Upper lobe of right lung (tissue), 1 donor: ENCODE data around the gene CDH13. TPM values are rescaled to one million over a fixed set of nuclear protein-coding genes. Genes with fewer than 3 reads are reported as not detected.
A peak's percentile ranks its signal among the peaks of the same experiment; 100 is the strongest.

ENCODE experiments used
- ATAC-seq: fragments of 200-7000 bp; cut with Tn5 transposase; one replicate; pipeline ENCODE4 v1.9.1; 2020; ENCODE audit warnings: mild to moderate bottlenecking, moderate library complexity
- DNase-seq: peaks from one replicate; pipeline ENCODE4 v3.0.0-alpha.2; 2020
- H3K27ac ChIP-seq: fragments of 200-600 bp; one replicate; pipeline ENCODE4 v1.8.0; 2022
- H3K27me3 ChIP-seq: fragments of 200-600 bp; one replicate; pipeline ENCODE4 v1.8.0; 2022; ENCODE audit warnings: mild to moderate bottlenecking
- H3K36me3 ChIP-seq: fragments of 200-600 bp; one replicate; pipeline ENCODE4 v1.8.0; 2022
- H3K4me1 ChIP-seq: fragments of 200-600 bp; one replicate; pipeline ENCODE4 v1.8.0; 2022
- H3K4me3 ChIP-seq: fragments of 200-600 bp; one replicate; pipeline ENCODE4 v1.8.0; 2022; ENCODE audit warnings: mild to moderate bottlenecking
- H3K9me3 ChIP-seq: fragments of 200-600 bp; one replicate; pipeline ENCODE4 v1.8.0; 2022
- intact Hi-C: fragments of 100-400 bp; cut with DNase I; formaldehyde crosslinking; loops from one replicate; pipeline ENCODE4 v1.11.0; 2022
- total RNA-seq: library from RNA; stranded (reverse); fragmentation: NEBNext Ultra II Directional; extraction: Animal tissue kit (Norgen Biotek cat#: 25700); gene quantifications from one replicate; pipeline ENCODE4 v1.2.1, GENCODE V29; 2021
- TF ChIP-seq, protein P1 (sequence below): fragments of 200-600 bp; IDR thresholded peaks from one replicate; pipeline ENCODE4 v1.8.0; 2022; ENCODE audit warnings: antibody characterized with exemption
- donor health status: DM: no; HTN: yes; CAD: no; lungs with severe emphysema.

Gene CDH13
- total RNA-seq, 1 donor from 2014 or later = 27.2 TPM

DNA sequence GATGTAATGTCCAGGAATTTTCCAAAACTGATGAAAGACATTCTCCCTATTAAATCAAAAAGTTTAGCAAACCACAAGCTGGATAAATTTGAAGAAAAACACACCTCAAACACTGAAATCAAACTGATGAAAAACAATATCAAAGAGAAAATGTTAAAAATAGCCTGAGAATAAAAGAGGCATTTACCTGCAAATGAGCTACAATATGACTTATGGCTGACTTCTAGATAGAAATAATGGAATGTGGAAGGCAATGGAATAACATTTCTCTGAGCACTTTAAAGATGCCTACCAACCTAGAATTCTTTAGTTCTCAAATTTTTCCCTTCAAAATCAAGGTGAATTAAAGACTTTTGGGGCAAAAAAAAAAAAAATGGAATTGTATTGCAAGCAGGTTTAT, 1128.6 kb downstream of the CDH13 start:
- Histone ChIP-seq H3K27me3 (no peaks in the 10 kb centered on the region), H3K9me3 (peaks cover 9% of the 10 kb centered on the region), H3K4me1 (no peaks in the 10 kb centered on the region), H3K36me3 (no peaks in the 10 kb centered on the region), H3K27ac (no peak overlapping the region), H3K4me3 (no peak overlapping the region)
- intact Hi-C loops = no loop called here
- ATAC-seq = no peak
- DNase-seq = no peak
- TF ChIP-seq, protein P1, sequence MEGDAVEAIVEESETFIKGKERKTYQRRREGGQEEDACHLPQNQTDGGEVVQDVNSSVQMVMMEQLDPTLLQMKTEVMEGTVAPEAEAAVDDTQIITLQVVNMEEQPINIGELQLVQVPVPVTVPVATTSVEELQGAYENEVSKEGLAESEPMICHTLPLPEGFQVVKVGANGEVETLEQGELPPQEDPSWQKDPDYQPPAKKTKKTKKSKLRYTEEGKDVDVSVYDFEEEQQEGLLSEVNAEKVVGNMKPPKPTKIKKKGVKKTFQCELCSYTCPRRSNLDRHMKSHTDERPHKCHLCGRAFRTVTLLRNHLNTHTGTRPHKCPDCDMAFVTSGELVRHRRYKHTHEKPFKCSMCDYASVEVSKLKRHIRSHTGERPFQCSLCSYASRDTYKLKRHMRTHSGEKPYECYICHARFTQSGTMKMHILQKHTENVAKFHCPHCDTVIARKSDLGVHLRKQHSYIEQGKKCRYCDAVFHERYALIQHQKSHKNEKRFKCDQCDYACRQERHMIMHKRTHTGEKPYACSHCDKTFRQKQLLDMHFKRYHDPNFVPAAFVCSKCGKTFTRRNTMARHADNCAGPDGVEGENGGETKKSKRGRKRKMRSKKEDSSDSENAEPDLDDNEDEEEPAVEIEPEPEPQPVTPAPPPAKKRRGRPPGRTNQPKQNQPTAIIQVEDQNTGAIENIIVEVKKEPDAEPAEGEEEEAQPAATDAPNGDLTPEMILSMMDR = no peak

DNA sequence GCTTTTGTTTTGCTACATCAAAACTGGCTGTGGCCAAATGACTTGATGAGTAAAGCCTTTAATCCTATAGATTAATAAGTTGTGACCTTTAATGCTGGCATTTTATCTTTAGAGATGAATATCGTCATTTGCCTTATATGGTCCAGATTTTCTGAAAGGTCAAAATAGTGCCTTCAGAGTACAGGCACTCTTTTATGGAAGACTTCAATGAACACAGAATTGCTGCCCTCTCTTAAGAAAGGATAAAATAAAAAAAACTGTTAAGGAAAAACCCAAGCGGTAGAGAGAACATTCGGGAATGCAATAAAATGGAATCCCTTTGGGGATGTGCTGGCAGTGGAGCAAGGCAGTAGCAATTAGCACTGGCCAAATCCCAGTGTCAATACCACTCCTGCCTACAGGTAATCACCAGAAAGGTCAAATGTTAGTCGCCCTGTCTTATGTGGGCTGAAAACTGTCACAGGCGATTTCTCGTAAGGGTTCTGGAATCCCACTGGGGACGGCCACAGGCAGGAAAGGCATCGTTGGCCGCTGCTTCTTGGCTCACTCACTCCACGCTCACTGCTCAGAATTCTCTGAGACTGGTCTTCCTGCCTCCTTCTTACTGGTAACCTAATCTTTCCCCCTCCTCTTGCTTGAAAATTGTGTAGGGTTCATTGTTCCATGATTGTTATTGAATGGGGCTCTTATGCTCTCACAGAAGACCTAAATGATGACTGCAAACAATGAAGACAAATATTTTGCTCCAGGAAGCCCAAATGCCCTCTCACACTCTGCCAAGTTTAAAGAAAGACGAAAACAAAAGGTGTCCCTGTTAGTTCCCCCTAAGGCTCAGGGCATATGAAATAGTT, 1135.6 kb downstream of the CDH13 start:
- Histone ChIP-seq H3K4me1 (no peaks in the 10 kb centered on the region), H3K36me3 (no peaks in the 10 kb centered on the region), H3K9me3 (peaks cover 9% of the 10 kb centered on the region), H3K27ac (no peak overlapping the region), H3K4me3 (no peak overlapping the region), H3K27me3 (no peaks in the 10 kb centered on the region)
- TF ChIP-seq, protein P1 = no peak
- intact Hi-C loops = no loop called here
- DNase-seq (no peak), ATAC-seq (no peak)

DNA sequence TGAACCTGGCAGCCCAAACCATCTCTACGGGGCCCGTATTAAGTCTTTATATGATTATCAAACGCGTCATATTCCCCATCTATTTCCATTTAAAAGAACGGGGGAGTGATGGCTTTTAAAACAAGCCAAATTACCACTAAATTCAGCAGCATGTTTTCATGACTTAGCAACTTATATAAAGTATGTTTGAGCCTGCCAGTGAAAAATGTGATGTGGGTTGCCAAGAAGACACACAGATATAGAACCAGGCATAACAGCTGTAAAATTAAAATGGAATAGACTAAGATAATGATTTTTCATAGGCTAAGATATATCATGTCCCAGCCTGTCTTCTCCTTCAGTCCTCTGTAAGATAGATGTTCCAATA, 1136.2 kb downstream of the CDH13 start:
- Histone ChIP-seq H3K27ac (no peak overlapping the region), H3K9me3 (peaks cover 9% of the 10 kb centered on the region), H3K27me3 (no peaks in the 10 kb centered on the region), H3K4me3 (no peak overlapping the region), H3K36me3 (no peaks in the 10 kb centered on the region), H3K4me1 (no peaks in the 10 kb centered on the region)
- ATAC-seq (no peak), DNase-seq (no peak)
- intact Hi-C loops = no loop called here
- TF ChIP-seq, protein P1 = no peak

DNA sequence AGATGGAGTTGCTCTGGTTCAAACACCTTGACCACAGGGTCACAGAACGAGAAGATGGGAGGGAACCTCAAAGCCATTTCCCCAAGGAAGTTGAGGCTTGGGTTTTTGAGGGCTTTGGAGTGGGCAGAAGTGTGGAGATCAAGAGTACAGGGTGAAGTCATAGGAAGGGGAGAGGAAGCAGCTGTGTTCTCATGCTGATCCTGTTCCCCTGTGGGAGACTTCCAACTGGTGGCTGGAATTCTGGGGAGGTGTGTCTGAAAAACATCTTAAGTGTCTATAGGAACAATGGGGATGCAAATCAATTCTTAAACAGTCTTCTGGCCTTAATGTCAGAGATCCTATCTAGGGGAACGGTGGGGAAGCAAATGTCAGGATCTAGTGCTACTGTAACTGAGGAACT, 1142.2 kb downstream of the CDH13 start:
- TF ChIP-seq, protein P1 = no peak
- H3K4me3 ChIP-seq = no peak overlapping the region
- no peaks in the 10 kb centered on the region for H3K27me3 ChIP-seq
- intact Hi-C loops = no loop called here
- H3K4me1 ChIP-seq = no peaks in the 10 kb centered on the region
- no peaks in the 10 kb centered on the region for H3K36me3 ChIP-seq
- ATAC-seq (no peak), DNase-seq (no peak)
- no peaks in the 10 kb centered on the region for H3K9me3 ChIP-seq
- H3K27ac ChIP-seq = no peak overlapping the region

DNA sequence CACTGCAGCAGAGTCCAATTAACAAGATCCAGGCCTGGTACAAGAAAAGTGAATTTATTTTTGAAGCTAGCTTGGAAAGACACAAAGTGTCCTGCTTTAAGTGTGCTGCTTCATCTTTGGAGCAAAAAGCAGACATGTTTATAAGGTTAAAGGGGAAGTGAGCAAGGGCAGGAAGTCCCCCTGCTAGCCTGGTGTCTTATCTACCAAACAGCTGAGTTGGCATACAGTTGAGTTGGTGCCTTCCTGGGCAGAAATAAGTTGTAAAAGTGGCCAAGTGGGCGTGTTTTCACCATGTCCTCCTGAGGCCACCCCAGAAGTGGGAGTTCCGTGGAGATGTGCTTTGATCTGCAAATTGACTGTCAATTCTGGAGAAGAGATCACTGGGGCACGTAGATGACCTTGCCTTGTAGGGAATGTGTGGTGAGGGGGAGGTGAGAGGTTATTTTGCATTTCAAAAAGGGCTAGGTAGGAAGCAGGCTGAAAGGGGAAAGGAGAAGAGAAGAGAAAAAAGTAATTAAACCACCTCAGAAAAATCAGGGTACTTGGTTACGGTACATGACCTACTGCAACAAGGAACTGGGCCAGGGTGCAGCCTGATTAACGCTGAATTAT, 1142.7 kb downstream of the CDH13 start:
- TF ChIP-seq, protein P1 = no peak
- Histone ChIP-seq H3K27me3 (no peaks in the 10 kb centered on the region), H3K36me3 (no peaks in the 10 kb centered on the region), H3K4me3 (no peak overlapping the region), H3K9me3 (no peaks in the 10 kb centered on the region), H3K27ac (no peak overlapping the region), H3K4me1 (no peaks in the 10 kb centered on the region)
- intact Hi-C loops = no loop called here
- ATAC-seq = peak; percentile 22
- DNase-seq = no peak
